ENCODE results near the gene CTSZ. TPM values are rescaled to one million over a fixed set of nuclear protein-coding genes. Genes with fewer than 3 reads are reported as not detected.

The CTSZ gene
- total and polyA plus RNA-seq, 2 of the 8 experiments (the other 6 are each of a cell fraction or from before 2014, with no cell fraction given): 32.8 to 34.0 TPM

GRCh38 chr20:59030911-59031563 lies 24.0 kb upstream of the CTSZ start:
- H3K56ac ChIP-seq (replicated peaks; ENCODE audit: insufficient read length, low read depth, low read length): no peak overlapping the region
- no peak overlapping the region for H4K8ac ChIP-seq (ENCODE audit: extremely low read depth, insufficient read depth, low read length)
- H3K18ac ChIP-seq (ENCODE audit: extremely low read depth, low read length): no peak overlapping the region
- no peak for DNase-seq (ENCODE audit: low read depth in 1 of 2, low spot score in 2 of 2)
- H2BK120ac ChIP-seq (replicated peaks; ENCODE audit: low read depth, low read length): no peak overlapping the region
- H3K4ac ChIP-seq (replicated peaks; ENCODE audit: insufficient read length, low read depth, low read length): no peak overlapping the region
- peak overlapping the region in 2 of 4 experiments; percentile 38 to 90; a peak in 3 of 7 replicates for H3K9ac ChIP-seq (replicated peaks in 1 of 4; ENCODE audit: extremely low read depth in 1 of 4, low read depth in 3 of 4, low read length in 3 of 4)
- no peaks in the 10 kb centered on the region for H3K9me3 ChIP-seq (ENCODE audit: insufficient read depth in 2 of 2, low read depth in 1 of 2, low read length in 1 of 2)
- FAIRE-seq: no peak
- H3K79me1 ChIP-seq (ENCODE audit: low read depth, low read length): peaks cover 2% of the 10 kb centered on the region
- peaks cover 2 to 55% (median 16%) of the 10 kb centered on the region in 4 experiments; a peak in 5 of 8 replicates for H3K36me3 ChIP-seq (ENCODE audit: control insufficient read depth in 2 of 4, insufficient read depth in 4 of 4, low read length in 3 of 4)
- no peak overlapping the region for H2BK5ac ChIP-seq (ENCODE audit: low read depth, low read length)
- H2BK15ac ChIP-seq (ENCODE audit: low read length): no peak overlapping the region
- no peak overlapping the region for H4K5ac ChIP-seq (ENCODE audit: insufficient read length, low read depth, low read length)
- peaks cover 0 to 9% (median 4%) of the 10 kb centered on the region in 4 experiments; a peak in 3 of 7 replicates for H3K27me3 ChIP-seq (replicated peaks in 1 of 4; ENCODE audit: control insufficient read depth in 3 of 4, extremely low read depth in 1 of 4, insufficient read depth in 3 of 4, low read length in 3 of 4)
- no peak overlapping the region for H2BK20ac ChIP-seq (ENCODE audit: low read length)
- WGBS, 2 experiments (ENCODE audit: extremely low coverage in 1 of 2, insufficient coverage in 1 of 2, insufficient read length in 1 of 2, insufficient replicate concordance in 2 of 2, low coverage in 1 of 2, low lambda C conversion rate in 2 of 2, missing lambda C conversion rate in 1 of 2): 81% methylated on average over 7 of the region's 7 CpGs; no CpG with 5 or more reads in 1 of the 2 experiments
- H2AK5ac ChIP-seq (ENCODE audit: low read depth, low read length): no peak overlapping the region
- H2AFZ ChIP-seq (ENCODE audit: low read length): no peak overlapping the region
- CTCF ChIA-PET (ENCODE audit: partially characterized antibody): interaction anchor here (0.6 to 2.2 kb wide), 7 partner anchors 16 to 460 kb away, joined by 3 to 8 read pairs (median 4); no protein-coding TSS in a partner anchor
- H4K20me1 ChIP-seq (replicated peaks in 1 of 2; ENCODE audit: control insufficient read depth in 1 of 2, insufficient read depth in 2 of 2, low read length in 2 of 2): peaks cover 9 to 13% of the 10 kb centered on the region in 2 experiments
- peaks cover 0 to 6% (median 1%) of the 10 kb centered on the region in 4 experiments; a peak in 3 of 7 replicates for H3K4me1 ChIP-seq (replicated peaks in 1 of 4; ENCODE audit: control insufficient read depth in 3 of 4, insufficient read depth in 4 of 4, low read length in 3 of 4)
- no peak overlapping the region for H3K23ac ChIP-seq (ENCODE audit: insufficient read length)
- H3K79me2 ChIP-seq (ENCODE audit: control insufficient read depth in 1 of 2, insufficient read depth in 2 of 2, low read length in 2 of 2): peaks cover 6 to 13% of the 10 kb centered on the region in 2 experiments; a peak in 3 of 4 replicates
- peaks cover 6% of the 10 kb centered on the region for H3K23me2 ChIP-seq (ENCODE audit: low read depth, low read length)
- H3K4me2 ChIP-seq (ENCODE audit: insufficient read depth in 1 of 2, low read depth in 2 of 2, low read length in 2 of 2): peak overlapping the region; percentile 84 to 87
- peak overlapping the region; percentile 84 to 93 (median 89) for H3K4me3 ChIP-seq (ENCODE audit: extremely low read depth in 1 of 4, insufficient read depth in 2 of 4, low read depth in 3 of 4, low read length in 4 of 4)
- no peak overlapping the region for H3K14ac ChIP-seq (ENCODE audit: insufficient read length)
- no peak overlapping the region for H3K27ac ChIP-seq (ENCODE audit: low read depth, low read length)
- H4K91ac ChIP-seq (replicated peaks; ENCODE audit: insufficient read length, low read length): no peak overlapping the region
- TF ChIP-seq POLR2A (IDR thresholded peaks at IDR 0.05; ENCODE audit: control extremely low read depth in 1 of 2, low read depth in 2 of 2, low read length in 2 of 2) (no peak), CBX8 (IDR thresholded peaks at IDR 0.05; ENCODE audit: borderline replicate concordance, low read depth, low read length) (no peak), FOSL1 (IDR thresholded peaks at IDR 0.05; ENCODE audit: insufficient read depth, low read depth, low read length) (no peak), SIX5 (IDR thresholded peaks at IDR 0.05; ENCODE audit: low read depth, low read length) (no peak), RXRA (IDR thresholded peaks at IDR 0.05; ENCODE audit: insufficient read depth, low read depth, low read length) (no peak), CTBP2 (IDR thresholded peaks at IDR 0.05; ENCODE audit: borderline replicate concordance, insufficient read depth, insufficient read length, low read length) (no peak), CEBPB (IDR thresholded peaks at IDR 0.05; ENCODE audit: low read depth, low read length) (no peak), JUN (IDR thresholded peaks at IDR 0.05; ENCODE audit: low read depth, low read length) (no peak)
- POLR2A ChIA-PET (ENCODE audit: partially characterized antibody): interaction anchor here (0.7 to 3.1 kb wide), 9 partner anchors 9 to 177 kb away, joined by 3 to 28 read pairs (median 5); no protein-coding TSS in a partner anchor
- no peak overlapping the region for H2BK12ac ChIP-seq (ENCODE audit: low read depth, low read length)

Measured in H1 (cell line).